Astrocyte (in vitro differentiated cells and primary cell): ENCODE results near the gene USP6NL. TPM values are rescaled to one million over a fixed set of nuclear protein-coding genes. Genes with fewer than 3 reads are reported as not detected.

Source experiments
- DNase-seq: peaks from one replicate; pipeline ENCODE4 v3.0.0-alpha.2; 2010; ENCODE audit warnings: low read depth
- FAIRE-seq: peaks from 2 replicates; lab custom pipeline; 2011; peaks lifted over from hg19 to GRCh38; lab: Jason Lieb, UNC
- H2AFZ ChIP-seq: 2 replicates; pipeline ENCODE4 v1.6.0; 2012; ENCODE audit warnings: low read depth, low read length, inconsistent platforms
- H3K27ac ChIP-seq: 2 replicates; pipeline ENCODE4 v1.5.1; 2011; ENCODE audit warnings: low read depth, low read length, inconsistent platforms
- H3K27me3 ChIP-seq: 2 replicates; pipeline ENCODE4 v1.6.0; 2011; ENCODE audit warnings: low read length, inconsistent platforms; ENCODE audit not compliant: insufficient read depth
- H3K36me3 ChIP-seq: 2 replicates; pipeline ENCODE4 v1.5.1; 2011; ENCODE audit warnings: low read length, inconsistent platforms; ENCODE audit not compliant: insufficient read depth
- H3K4me1 ChIP-seq: 2 replicates; pipeline ENCODE4 v1.5.1; 2011; ENCODE audit warnings: low read length, inconsistent platforms; ENCODE audit not compliant: insufficient read depth
- H3K4me2 ChIP-seq: 2 replicates; pipeline ENCODE4 v1.6.0; 2012; ENCODE audit warnings: low read length, inconsistent platforms
- H3K4me3 ChIP-seq: 2 replicates; pipeline ENCODE4 v1.5.1; 2011; ENCODE audit warnings: low read depth, mild to moderate bottlenecking, low read length, inconsistent platforms; ENCODE audit not compliant: insufficient read depth
- H3K79me2 ChIP-seq: 2 replicates; pipeline ENCODE4 v1.6.0; 2012; ENCODE audit warnings: mild to moderate bottlenecking, low read length, inconsistent platforms; ENCODE audit not compliant: insufficient read depth
- H3K9ac ChIP-seq: 2 replicates; pipeline ENCODE4 v1.6.0; 2012; ENCODE audit warnings: mild to moderate bottlenecking, low read length, inconsistent platforms
- H3K9me3 ChIP-seq: 2 replicates; pipeline ENCODE4 v1.5.1; 2012; ENCODE audit warnings: low read depth, mild to moderate bottlenecking, low read length, inconsistent platforms; ENCODE audit not compliant: insufficient read depth
- H4K20me1 ChIP-seq: 2 replicates; pipeline ENCODE4 v1.6.0; 2012; ENCODE audit warnings: low read length, inconsistent platforms; ENCODE audit not compliant: insufficient read depth
- H3K27ac Mint-ChIP-seq: one replicate; pipeline ENCODE4 v1.8.0; 2021; ENCODE audit warnings: mild to moderate bottlenecking, mixed read lengths; ENCODE audit not compliant: unreplicated experiment
- H3K27me3 Mint-ChIP-seq: one replicate; pipeline ENCODE4 v1.8.0; 2021; ENCODE audit warnings: low read depth, mixed read lengths; ENCODE audit not compliant: unreplicated experiment
- H3K36me3 Mint-ChIP-seq: one replicate; pipeline ENCODE4 v1.8.0; 2021; ENCODE audit warnings: low read depth, mixed read lengths; ENCODE audit not compliant: unreplicated experiment
- H3K4me1 Mint-ChIP-seq: one replicate; pipeline ENCODE4 v1.8.0; 2021; ENCODE audit warnings: low read depth, mixed read lengths; ENCODE audit not compliant: unreplicated experiment
- H3K4me3 Mint-ChIP-seq: one replicate; pipeline ENCODE4 v1.8.0; 2021; ENCODE audit warnings: mild to moderate bottlenecking, moderate library complexity, mixed read lengths; ENCODE audit not compliant: unreplicated experiment
- H3K9me3 Mint-ChIP-seq: one replicate; pipeline ENCODE4 v1.8.0; 2021; ENCODE audit warnings: mild to moderate bottlenecking, mixed read lengths; ENCODE audit not compliant: unreplicated experiment
- CTCF ChIP-seq: IDR thresholded peaks from 2 replicates; pipeline ENCODE4 v1.5.1; 2011; ENCODE audit warnings: low read depth, mild to moderate bottlenecking, inconsistent platforms, low read length, moderate library complexity; ENCODE audit not compliant: insufficient read depth
- EZH2 ChIP-seq: IDR thresholded peaks from 2 replicates; pipeline ENCODE4 v1.6.1; 2012; ENCODE audit warnings: mild to moderate bottlenecking, low read length, inconsistent platforms; ENCODE audit not compliant: insufficient read depth
- total RNA-seq: library from RNA; stranded (reverse); gene quantifications from 2 replicates; pipeline ENCODE4 v1.2.1, GENCODE V29; 2021

The USP6NL gene
- total RNA-seq, 1 donor from 2014 or later: 16.6 TPM

- TF ChIP-seq EZH2 (no peak), CTCF (no peak)
- no peak overlapping the region for H3K27ac Mint-ChIP-seq
- Histone ChIP-seq H3K9me3 (no peaks in the 10 kb centered on the region), H3K79me2 (no peaks in the 10 kb centered on the region), H3K27ac (no peak overlapping the region), H3K27me3 (no peaks in the 10 kb centered on the region), H4K20me1 (no peaks in the 10 kb centered on the region), H2AFZ (no peak overlapping the region), H3K4me1 (no peaks in the 10 kb centered on the region), H3K36me3 (no peaks in the 10 kb centered on the region), H3K4me2 (no peak overlapping the region), H3K9ac (no peak overlapping the region), H3K4me3 (no peak overlapping the region)
- H3K27me3 Mint-ChIP-seq: peaks cover 6% of the 10 kb centered on the region
- H3K36me3 Mint-ChIP-seq: peaks cover 2% of the 10 kb centered on the region
- H3K4me3 Mint-ChIP-seq: no peak overlapping the region
- peaks cover 10% of the 10 kb centered on the region for H3K4me1 Mint-ChIP-seq
- FAIRE-seq: no peak
- peaks cover 13% of the 10 kb centered on the region for H3K9me3 Mint-ChIP-seq
- DNase-seq: peak; percentile 5
Measured at GRCh38 chr10:11425296-11425610, 186.2 kb downstream of the USP6NL start.

DNA sequence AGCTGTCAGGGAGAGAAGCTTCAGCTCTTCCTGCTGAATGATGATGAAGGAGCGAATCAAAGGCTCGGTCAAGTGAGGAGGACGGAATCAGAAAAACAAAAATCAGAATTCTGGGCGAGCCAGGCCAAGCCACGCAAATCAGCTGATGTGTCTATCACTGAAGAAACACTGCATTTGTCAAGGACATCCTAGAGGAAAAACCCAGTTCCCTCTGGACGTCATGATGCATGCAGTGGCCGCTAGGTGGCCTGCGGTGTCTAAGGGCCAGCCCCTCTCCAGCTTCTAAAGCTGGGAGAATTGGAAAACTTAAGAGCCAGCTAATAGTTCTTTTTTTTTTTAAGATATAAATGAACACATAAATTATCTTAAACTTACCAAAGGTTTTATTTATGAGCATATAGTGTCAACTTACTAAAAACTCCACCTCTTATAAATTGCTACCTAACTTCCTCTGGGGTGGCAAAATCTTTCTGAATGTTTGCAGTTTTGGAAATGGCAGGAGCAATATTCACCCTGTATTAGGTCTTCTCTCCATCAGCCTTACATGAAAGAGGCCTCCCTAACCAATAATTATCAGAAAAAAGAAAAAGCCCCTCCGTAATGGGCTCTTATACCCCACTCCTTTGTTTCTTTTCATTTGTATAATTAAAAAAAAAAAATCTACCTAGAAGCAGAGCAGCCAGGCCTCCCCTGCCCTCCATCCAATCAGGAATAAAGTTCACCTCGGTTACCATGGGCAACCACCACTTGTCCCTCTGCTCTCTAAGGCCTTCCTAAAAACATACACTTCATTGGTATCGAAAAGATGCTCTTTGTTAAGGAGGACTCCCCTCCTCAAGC lies 186.8 kb downstream of the USP6NL start:
- Histone ChIP-seq H3K27ac (no peak overlapping the region), H3K4me2 (no peak overlapping the region), H3K9me3 (no peaks in the 10 kb centered on the region), H3K36me3 (no peaks in the 10 kb centered on the region), H2AFZ (no peak overlapping the region), H3K27me3 (no peaks in the 10 kb centered on the region), H3K4me1 (no peaks in the 10 kb centered on the region), H4K20me1 (no peaks in the 10 kb centered on the region), H3K4me3 (no peak overlapping the region), H3K9ac (no peak overlapping the region), H3K79me2 (no peaks in the 10 kb centered on the region)
- TF ChIP-seq EZH2: no peak
- peak; percentile 80 for TF ChIP-seq CTCF
- Mint-ChIP-seq H3K4me1 (peaks cover 10% of the 10 kb centered on the region), H3K27me3 (peaks cover 6% of the 10 kb centered on the region), H3K9me3 (peaks cover 13% of the 10 kb centered on the region), H3K36me3 (peaks cover 2% of the 10 kb centered on the region), H3K27ac (no peak overlapping the region), H3K4me3 (no peak overlapping the region)
- FAIRE-seq (no peak), DNase-seq (peak; percentile 22)

GRCh38 chr10:11416974-11417373 lies 194.5 kb downstream of the USP6NL start:
- H3K27me3 ChIP-seq: no peaks in the 10 kb centered on the region
- H3K27ac ChIP-seq: no peak overlapping the region
- Mint-ChIP-seq H3K27ac (no peak overlapping the region), H3K9me3 (peaks cover 3% of the 10 kb centered on the region), H3K27me3 (peaks cover 6% of the 10 kb centered on the region), H3K4me1 (peaks cover 2% of the 10 kb centered on the region), H3K4me3 (no peak overlapping the region), H3K36me3 (no peaks in the 10 kb centered on the region)
- no peaks in the 10 kb centered on the region for H3K36me3 ChIP-seq
- FAIRE-seq (no peak), DNase-seq (no peak)
- no peak overlapping the region for H3K4me2 ChIP-seq
- no peak overlapping the region for H3K9ac ChIP-seq
- peaks cover 6% of the 10 kb centered on the region for H3K9me3 ChIP-seq
- H2AFZ ChIP-seq: no peak overlapping the region
- H4K20me1 ChIP-seq: no peaks in the 10 kb centered on the region
- H3K4me3 ChIP-seq: no peak overlapping the region
- no peaks in the 10 kb centered on the region for H3K4me1 ChIP-seq
- TF ChIP-seq CTCF (no peak), EZH2 (no peak)
- no peaks in the 10 kb centered on the region for H3K79me2 ChIP-seq
